Skeletal muscle tissue (tissue), 4 donors: ENCODE data around the gene HS6ST3. TPM values are rescaled to one million over a fixed set of nuclear protein-coding genes. Genes with fewer than 3 reads are reported as not detected.

ENCODE experiments used
- H3K27ac ChIP-seq: one replicate; pipeline ENCODE4 v1.7.0; 2013; ENCODE audit warnings: mild to moderate bottlenecking, low read depth, low read length, inconsistent platforms
- H3K27me3 ChIP-seq, 3 donors: one replicate each; pipeline ENCODE4 v1.7.0; 2013; ENCODE audit warnings: low read length in 3 of 3; ENCODE audit not compliant: control insufficient read depth in 3 of 3, insufficient read depth in 3 of 3
- H3K36me3 ChIP-seq, 3 donors: one replicate each; pipeline ENCODE4 v1.7.0; 2013; ENCODE audit warnings: low read length in 3 of 3; ENCODE audit not compliant: control insufficient read depth in 3 of 3, insufficient read depth in 3 of 3
- H3K4me1 ChIP-seq, 3 donors: one replicate each; pipeline ENCODE4 v1.7.0; 2013; ENCODE audit warnings: low read length in 3 of 3, mild to moderate bottlenecking in 3 of 3; ENCODE audit not compliant: control insufficient read depth in 3 of 3, insufficient read depth in 3 of 3
- H3K4me3 ChIP-seq, 3 donors: one replicate each; pipeline ENCODE4 v1.7.0; 2013; ENCODE audit warnings: low read length in 3 of 3
- H3K9ac ChIP-seq, 3 donors: one replicate each; pipeline ENCODE4 v1.7.0; 2013; ENCODE audit warnings: low read length in 3 of 3, mild to moderate bottlenecking in 3 of 3, moderate library complexity in 2 of 3, low read depth in 1 of 3
- H3K9me3 ChIP-seq, 3 donors: one replicate each; pipeline ENCODE4 v1.7.0; 2013; ENCODE audit warnings: low read length in 3 of 3; ENCODE audit not compliant: control insufficient read depth in 3 of 3
- total RNA-seq: library from RNA; depleted of rRNA; stranded (reverse); fragments of >200 nt; gene quantifications from one replicate; pipeline ENCODE4 v1.2.3, GENCODE V29; 2014
- donor health status: Osteomylitis.

Gene HS6ST3
- total RNA-seq, 1 donor from 2014 or later, result 0.52 TPM

- H3K27me3 ChIP-seq, result no peaks in the 10 kb centered on the region
- H3K27ac ChIP-seq, result no peak overlapping the region
- no peaks in the 10 kb centered on the region for H3K4me1 ChIP-seq
- no peak overlapping the region for H3K4me3 ChIP-seq
- no peak overlapping the region for H3K9ac ChIP-seq
- H3K36me3 ChIP-seq, result no peaks in the 10 kb centered on the region
- H3K9me3 ChIP-seq, result no peaks in the 10 kb centered on the region
Measured at GRCh38 chr13:96533408-96533807, 443.5 kb downstream of the HS6ST3 start.

- Histone ChIP-seq H3K27me3 (no peaks in the 10 kb centered on the region), H3K4me3 (no peak overlapping the region), H3K4me1 (no peaks in the 10 kb centered on the region), H3K9me3 (no peaks in the 10 kb centered on the region), H3K9ac (no peak overlapping the region), H3K27ac (no peak overlapping the region), H3K36me3 (no peaks in the 10 kb centered on the region)
Measured at GRCh38 chr13:96539791-96540190, 449.9 kb downstream of the HS6ST3 start.

- no peak overlapping the region for H3K27ac ChIP-seq
- no peaks in the 10 kb centered on the region for H3K36me3 ChIP-seq
- H3K27me3 ChIP-seq, result no peaks in the 10 kb centered on the region
- H3K9ac ChIP-seq, result no peak overlapping the region
- no peak overlapping the region for H3K4me3 ChIP-seq
- H3K4me1 ChIP-seq, result no peaks in the 10 kb centered on the region
- H3K9me3 ChIP-seq, result no peaks in the 10 kb centered on the region
Measured at GRCh38 chr13:96540670-96541069, 450.8 kb downstream of the HS6ST3 start.

GRCh38 chr13:96542986-96543385 lies 453.1 kb downstream of the HS6ST3 start:
- Histone ChIP-seq H3K9me3 (no peaks in the 10 kb centered on the region), H3K36me3 (no peaks in the 10 kb centered on the region), H3K27me3 (no peaks in the 10 kb centered on the region), H3K4me3 (no peak overlapping the region), H3K27ac (no peak overlapping the region), H3K4me1 (no peaks in the 10 kb centered on the region), H3K9ac (no peak overlapping the region)

- Histone ChIP-seq H3K4me3 (no peak overlapping the region), H3K36me3 (no peaks in the 10 kb centered on the region), H3K27ac (no peak overlapping the region), H3K9ac (no peak overlapping the region), H3K4me1 (no peaks in the 10 kb centered on the region), H3K9me3 (no peaks in the 10 kb centered on the region), H3K27me3 (no peaks in the 10 kb centered on the region)
Measured at GRCh38 chr13:96544957-96545356, 455.1 kb downstream of the HS6ST3 start.

- no peak overlapping the region for H3K4me3 ChIP-seq
- H3K9ac ChIP-seq, result no peak overlapping the region
- no peak overlapping the region for H3K27ac ChIP-seq
- H3K36me3 ChIP-seq, result no peaks in the 10 kb centered on the region
- H3K9me3 ChIP-seq, result no peaks in the 10 kb centered on the region
- H3K27me3 ChIP-seq, result no peaks in the 10 kb centered on the region
- no peaks in the 10 kb centered on the region for H3K4me1 ChIP-seq
Measured at GRCh38 chr13:96546463-96546862, 456.6 kb downstream of the HS6ST3 start.

GRCh38 chr13:96551546-96551945 lies 461.6 kb downstream of the HS6ST3 start:
- Histone ChIP-seq H3K9ac (no peak overlapping the region), H3K36me3 (no peaks in the 10 kb centered on the region), H3K9me3 (no peaks in the 10 kb centered on the region), H3K4me1 (no peaks in the 10 kb centered on the region), H3K27ac (no peak overlapping the region), H3K27me3 (no peaks in the 10 kb centered on the region), H3K4me3 (no peak overlapping the region)

- Histone ChIP-seq H3K27me3 (no peaks in the 10 kb centered on the region), H3K9ac (no peak overlapping the region), H3K9me3 (no peaks in the 10 kb centered on the region), H3K27ac (no peak overlapping the region), H3K36me3 (no peaks in the 10 kb centered on the region), H3K4me1 (no peaks in the 10 kb centered on the region), H3K4me3 (no peak overlapping the region)
Measured at GRCh38 chr13:96552559-96552958, 462.7 kb downstream of the HS6ST3 start.

- no peak overlapping the region for H3K9ac ChIP-seq
- H3K9me3 ChIP-seq, result no peaks in the 10 kb centered on the region
- H3K27me3 ChIP-seq, result no peaks in the 10 kb centered on the region
- no peaks in the 10 kb centered on the region for H3K4me1 ChIP-seq
- H3K27ac ChIP-seq, result no peak overlapping the region
- H3K36me3 ChIP-seq, result no peaks in the 10 kb centered on the region
- no peak overlapping the region for H3K4me3 ChIP-seq
Measured at GRCh38 chr13:96553796-96554195, 463.9 kb downstream of the HS6ST3 start.

- no peak overlapping the region for H3K9ac ChIP-seq
- H3K4me3 ChIP-seq, result no peak overlapping the region
- no peaks in the 10 kb centered on the region for H3K36me3 ChIP-seq
Measured at GRCh38 chr13:96573563-96573962, 483.7 kb downstream of the HS6ST3 start.

More at GRCh38 chr13:96573563-96573962, 483.7 kb downstream of the HS6ST3 start:
- Histone ChIP-seq H3K27me3 (no peaks in the 10 kb centered on the region), H3K4me1 (no peaks in the 10 kb centered on the region), H3K9me3 (no peaks in the 10 kb centered on the region), H3K27ac (no peak overlapping the region)
